GM12878 (cell line): ENCODE data around the gene ZMYND12. TPM values are rescaled to one million over a fixed set of nuclear protein-coding genes. Genes with fewer than 3 reads are reported as not detected.

Source experiments
- ATF7 ChIP-seq: fragments of 450-650 bp; IDR thresholded peaks from 2 replicates; pipeline ENCODE4 v1.6.1; 2016; ENCODE audit warnings: low read depth, mild to moderate bottlenecking
- BHLHE40 ChIP-seq, 2 experiments: fragments of 450-650 bp in 1 of 2; IDR thresholded peaks; 2 replicates each; pipeline ENCODE4 v1.6.1; 2011 to 2017; ENCODE audit warnings: low read depth in 2 of 2, borderline replicate concordance in 1 of 2, improper control_type of control experiment in 1 of 2, low read length in 1 of 2, mild to moderate bottlenecking in 1 of 2
- CEBPZ ChIP-seq: fragments of 150-350 bp; IDR thresholded peaks from 2 replicates; pipeline ENCODE4 v1.6.1; 2016; ENCODE audit warnings: low read depth, low read length
- CTCF ChIP-seq, 3 experiments: IDR thresholded peaks in 2 of 3; conservative IDR thresholded peaks in 1 of 3; 2 replicates each; pipeline ENCODE4 v1.5.1; 2011; ENCODE audit warnings: low read depth in 3 of 3, low read length in 3 of 3, mild to moderate bottlenecking in 3 of 3, control low read depth in 2 of 3, moderate library complexity in 2 of 3, inconsistent platforms in 1 of 3, mixed read lengths in 1 of 3; ENCODE audit not compliant: control insufficient read depth in 2 of 3, insufficient read depth in 1 of 3; ENCODE audit errors: extremely low read depth in 1 of 3
- E2F4 ChIP-seq: IDR thresholded peaks from 2 replicates; pipeline ENCODE4 v1.6.1; 2012; ENCODE audit warnings: low read depth, low read length, improper control_type of control experiment
- ETV6 ChIP-seq, 2 experiments: fragments of 450-650 bp in 1 of 2; IDR thresholded peaks in 1 of 2; conservative IDR thresholded peaks in 1 of 2; 2 replicates each; pipeline ENCODE4 v1.6.1; 2014; ENCODE audit warnings: antibody characterized with exemption in 1 of 2, borderline replicate concordance in 1 of 2, low read depth in 1 of 2, mild to moderate bottlenecking in 1 of 2, moderate library complexity in 1 of 2
- IRF5 ChIP-seq: fragments of 450-650 bp; IDR thresholded peaks from 2 replicates; pipeline ENCODE4 v1.6.1; 2017; ENCODE audit warnings: borderline replicate concordance
- JUND ChIP-seq: IDR thresholded peaks from 2 replicates; pipeline ENCODE4 v1.6.1; 2012; ENCODE audit warnings: low read depth, mild to moderate bottlenecking, low read length, improper control_type of control experiment, moderate library complexity
- NFYB ChIP-seq: IDR thresholded peaks from 2 replicates; pipeline ENCODE4 v1.6.1; 2011; ENCODE audit warnings: low read depth, mild to moderate bottlenecking, low read length, improper control_type of control experiment, moderate library complexity; ENCODE audit not compliant: insufficient read depth
- NR2C1 ChIP-seq: fragments of 450-650 bp; IDR thresholded peaks from 2 replicates; pipeline ENCODE4 v1.6.1; 2017; ENCODE audit warnings: antibody characterized with exemption, mild to moderate bottlenecking, moderate library complexity
- NRF1 ChIP-seq: conservative IDR thresholded peaks from 2 replicates; pipeline ENCODE4 v1.6.1; 2011; ENCODE audit warnings: mild to moderate bottlenecking, low read depth, low read length, improper control_type of control experiment
- POLR2AphosphoS5 ChIP-seq: IDR thresholded peaks from 2 replicates; pipeline ENCODE4 v1.6.1; 2011; ENCODE audit warnings: mild to moderate bottlenecking, low read length, inconsistent platforms
- RB1 ChIP-seq: fragments of 450-650 bp; formaldehyde crosslinking; IDR thresholded peaks from 2 replicates; pipeline ENCODE4 v1.6.1; 2017; ENCODE audit warnings: mild to moderate bottlenecking, borderline replicate concordance
- RELB ChIP-seq: fragments of 450-650 bp; IDR thresholded peaks from 2 replicates; pipeline ENCODE4 v1.6.1; 2017; ENCODE audit warnings: low read depth, mild to moderate bottlenecking, moderate library complexity
- SREBF2 ChIP-seq: IDR thresholded peaks from 2 replicates; pipeline ENCODE4 v1.6.1; 2012; ENCODE audit warnings: mild to moderate bottlenecking, low read length
- STAT1 ChIP-seq: fragments of 450-650 bp; conservative IDR thresholded peaks from 2 replicates; pipeline ENCODE4 v1.6.1; 2014; ENCODE audit warnings: antibody characterized with exemption, mild to moderate bottlenecking
- TCF12 ChIP-seq: IDR thresholded peaks from 2 replicates; pipeline ENCODE4 v1.6.1; 2011; ENCODE audit warnings: low read depth, mild to moderate bottlenecking, low read length
- YY1 ChIP-seq: IDR thresholded peaks from 2 replicates; pipeline ENCODE4 v1.6.1; 2011; ENCODE audit warnings: low read depth, mild to moderate bottlenecking, low read length
- ZNF217 ChIP-seq: fragments of 450-650 bp; IDR thresholded peaks from 2 replicates; pipeline ENCODE4 v1.6.1; 2017; ENCODE audit warnings: antibody characterized with exemption, mild to moderate bottlenecking
- polyA plus RNA-seq, 11 experiments: library from polyadenylated mRNA; depleted of rRNA in 4 of 11; unstranded in 6 of 11; stranded (reverse) in 5 of 11; fragments of >200 nt; fragmentation: Nextera tagmentation in 4 of 11; fragmentation: Illumina TruSeq in 1 of 11; extraction: Ambion mirVana in 4 of 11; extraction: Trizol in 1 of 11; gene quantifications; 1 replicate in 1 of 11; 2 replicates in 10 of 11; pipeline versions ENCODE4 v1.2.1 to v1.2.3, GENCODE V29; 2011 to 2016; ENCODE audit warnings: inconsistent platforms in 2 of 11, missing spikeins in 2 of 11, low read depth in 1 of 11
- total RNA-seq, 4 experiments: library from RNA; depleted of rRNA in 3 of 4; stranded (reverse); fragments of >200 nt in 3 of 4; fragmentation: Illumina TruSeq in 1 of 4; extraction: Trizol in 1 of 4; gene quantifications; 2 replicates each; pipeline versions ENCODE4 v1.2.1 to v1.2.3, GENCODE V29; 2013 to 2021

Gene ZMYND12
- total and polyA plus RNA-seq, 10 of the 15 experiments (the other 5 are each of a cell fraction or from before 2014, with no cell fraction given), result 0.26 to 1.4 (median 0.67) TPM

- TF ChIP-seq YY1, result 0 out of 2 replicates have a peak, but pooled peaks have one; percentile 30
- 0 out of 4 replicates have a peak, but pooled peaks of 1 of the 2 experiments have one; percentile 5 for TF ChIP-seq BHLHE40 (IDR thresholded peaks at IDR 0.05; ENCODE audit: borderline replicate concordance in 1 of 2, low read depth in 2 of 2, low read length in 1 of 2)
- TF ChIP-seq E2F4, result no peak
- TF ChIP-seq POLR2AphosphoS5, result no peak
- no peak for TF ChIP-seq ETV6 (conservative IDR thresholded peaks at IDR 0.05 in 1 of 2, IDR thresholded peaks at IDR 0.05 in 1 of 2; ENCODE audit: borderline replicate concordance in 1 of 2, low read depth in 1 of 2)
- no peak for TF ChIP-seq JUND
- TF ChIP-seq SREBF2, result no peak
- no peak for TF ChIP-seq STAT1
- TF ChIP-seq NRF1, result no peak
- TF ChIP-seq NFYB, result peak; percentile 70; the same call in 1 of the 2 replicates
- no peak for TF ChIP-seq RELB
- no peak for TF ChIP-seq ZNF217
- no peak for TF ChIP-seq CTCF (IDR thresholded peaks at IDR 0.05 in 2 of 3, conservative IDR thresholded peaks at IDR 0.05 in 1 of 3; ENCODE audit: control insufficient read depth in 2 of 3, extremely low read depth in 1 of 3, insufficient read depth in 1 of 3, low read depth in 3 of 3, low read length in 3 of 3)
- no peak for TF ChIP-seq RB1
- no peak for TF ChIP-seq TCF12
- TF ChIP-seq NR2C1, result no peak
- TF ChIP-seq ATF7, result no peak
- no peak for TF ChIP-seq CEBPZ
- no peak for TF ChIP-seq IRF5
Observed at GRCh38 chr1:42380586-42381279, 75.1 kb downstream of the ZMYND12 start, which contains the start of gene RIMKLA (continued).
